ENCODE results near the gene PPT2.

GRCh38 chr6:32203426-32204267, 49.7 kb downstream of the PPT2 start:
- TF ChIP-seq POLR2A (IDR thresholded peaks at IDR 0.05; ENCODE audit: low read depth) = no peak
- no peak for TF ChIP-seq CTCF (IDR thresholded peaks at IDR 0.05)
- TF ChIP-seq EP300 (IDR thresholded peaks at IDR 0.05) = no peak
- TF ChIP-seq POLR2AphosphoS5 (IDR thresholded peaks at IDR 0.05) = no peak
